GM19328 (cell line): ENCODE data around the gene UBB.

Experiments
- ATAC-seq: cut with Tn5 transposase; IDR thresholded peaks from one replicate; pipeline ENCODE4 v1.9.1; 2021; ENCODE audit warnings: mild to moderate bottlenecking, moderate library complexity; ENCODE audit not compliant: unreplicated experiment

The UBB gene

GRCh38 chr17:16380640-16381495, at the start of gene UBB:
UBB (plus strand) TSS chr17:16381091; CDS start chr17:16381908, 817 bp downstream.
- peak; percentile 95 for ATAC-seq

GRCh38 chr17:16338391-16338790, 42.5 kb upstream of the UBB start:
- no peak for ATAC-seq

DNA sequence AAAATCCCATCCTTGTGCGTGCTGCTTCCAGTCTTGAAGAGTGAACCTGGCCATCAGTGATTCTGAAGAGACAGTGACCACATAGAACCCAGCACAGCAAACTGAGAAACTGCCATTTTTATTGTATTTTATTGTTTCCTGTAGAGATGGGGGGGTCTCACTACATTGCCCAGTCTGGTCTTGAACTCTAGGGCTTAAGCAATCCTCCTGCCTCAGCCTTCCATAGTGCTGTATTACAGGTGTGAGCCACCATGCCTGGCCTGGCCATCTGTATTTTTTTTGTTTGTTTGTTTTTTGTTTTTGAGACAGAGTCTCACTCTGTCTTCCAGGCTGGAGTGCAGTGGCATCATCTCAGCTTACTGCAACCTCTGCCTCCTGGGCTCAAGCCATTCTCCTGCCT, 41.5 kb upstream of the UBB start:
- ATAC-seq: no peak

- no peak for ATAC-seq
Measured at GRCh38 chr17:16339959-16340358, 40.9 kb upstream of the UBB start.

GRCh38 chr17:16342979-16343378, 37.9 kb upstream of the UBB start:
- ATAC-seq: no peak

DNA sequence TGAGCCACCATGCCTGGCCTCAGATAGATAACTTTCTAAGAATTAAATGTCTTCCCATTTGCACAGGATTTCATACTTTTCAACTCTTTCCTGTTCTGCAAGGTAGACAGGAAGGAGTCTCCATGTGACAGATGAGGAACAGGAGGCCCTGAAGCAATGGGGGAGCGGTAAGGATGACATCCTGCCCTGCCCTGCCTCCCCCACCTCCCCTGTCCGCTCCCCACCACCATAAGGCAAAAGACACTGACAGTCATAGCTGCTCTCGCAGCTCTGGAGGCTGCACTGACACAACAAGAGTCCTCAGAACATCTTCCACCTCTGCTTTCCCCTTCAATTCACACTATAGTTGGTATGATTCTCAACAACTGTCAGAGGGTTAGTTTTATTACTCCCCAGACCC, 37.3 kb upstream of the UBB start:
- no peak for ATAC-seq

- no peak for ATAC-seq
Measured at GRCh38 chr17:16345565-16345964, 35.3 kb upstream of the UBB start.

DNA sequence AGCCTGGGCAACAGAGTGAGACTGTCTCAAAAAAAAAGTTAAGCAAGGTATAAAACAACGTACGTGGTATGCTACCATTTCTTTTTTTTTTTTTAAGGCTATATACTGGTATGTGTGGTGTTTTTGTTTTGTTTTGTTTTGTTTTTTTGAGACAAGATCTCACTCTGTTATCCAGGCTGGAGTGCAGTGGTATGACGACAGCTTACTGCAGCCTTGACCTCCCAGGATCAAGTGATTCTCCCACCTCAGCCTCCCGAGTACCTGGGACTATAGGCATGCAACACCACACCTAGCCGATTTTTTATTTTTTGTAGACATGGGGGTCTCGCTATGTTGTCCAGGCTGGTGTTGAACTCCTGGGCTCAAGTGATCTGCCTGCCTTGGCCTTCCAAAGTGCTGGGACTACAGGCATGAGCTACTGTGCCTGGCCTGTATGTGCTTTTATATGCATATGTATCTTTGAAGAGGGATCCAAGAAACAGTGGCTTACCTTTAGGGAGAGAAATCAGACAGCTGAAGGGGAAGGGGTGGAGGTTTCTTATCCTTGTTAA, 34.1 kb upstream of the UBB start:
- no peak for ATAC-seq

DNA sequence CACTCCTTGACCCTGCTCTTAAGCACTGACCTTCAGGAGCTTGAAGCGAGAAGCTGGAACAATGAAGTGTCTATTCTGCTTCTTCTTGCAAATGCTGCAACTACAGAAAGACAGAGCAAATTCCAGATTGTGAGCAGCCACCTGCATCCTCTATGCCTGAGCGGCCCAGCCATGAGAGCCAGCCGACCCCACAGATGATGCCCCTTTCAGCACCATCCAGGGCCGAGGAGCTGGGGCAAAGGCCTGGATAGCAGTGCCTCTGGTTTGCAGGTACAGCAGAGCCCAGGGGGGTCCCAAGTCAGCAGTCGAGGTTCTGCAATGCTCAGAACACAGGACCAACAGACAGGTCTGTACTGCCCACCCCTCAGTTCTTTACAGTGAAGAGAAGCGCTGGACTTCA, 32.3 kb upstream of the UBB start:
- no peak for ATAC-seq

DNA sequence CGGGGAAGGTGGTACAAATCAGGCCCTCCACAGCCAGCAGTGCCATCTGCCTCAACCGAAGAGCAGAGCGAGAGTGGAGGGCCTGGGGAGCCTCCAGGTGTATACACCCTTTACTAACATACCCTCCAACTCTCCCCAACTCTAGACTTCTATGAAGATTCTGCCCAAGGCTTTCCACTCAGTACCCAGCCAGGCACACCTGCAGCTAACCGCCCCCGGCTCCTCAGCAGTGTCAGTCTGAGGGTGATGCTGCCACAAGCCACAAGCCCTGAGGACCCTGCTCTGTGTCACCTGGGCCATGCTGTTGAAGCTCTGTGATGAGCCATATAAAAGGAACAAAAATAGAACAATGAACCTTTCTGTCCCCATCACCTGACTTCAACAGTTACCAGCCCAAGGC, 31.5 kb upstream of the UBB start:
- no peak for ATAC-seq

GRCh38 chr17:16351831-16352230, 29.1 kb upstream of the UBB start:
- ATAC-seq: no peak

GRCh38 chr17:16352303-16352666, 28.6 kb upstream of the UBB start:
- no peak for ATAC-seq

DNA sequence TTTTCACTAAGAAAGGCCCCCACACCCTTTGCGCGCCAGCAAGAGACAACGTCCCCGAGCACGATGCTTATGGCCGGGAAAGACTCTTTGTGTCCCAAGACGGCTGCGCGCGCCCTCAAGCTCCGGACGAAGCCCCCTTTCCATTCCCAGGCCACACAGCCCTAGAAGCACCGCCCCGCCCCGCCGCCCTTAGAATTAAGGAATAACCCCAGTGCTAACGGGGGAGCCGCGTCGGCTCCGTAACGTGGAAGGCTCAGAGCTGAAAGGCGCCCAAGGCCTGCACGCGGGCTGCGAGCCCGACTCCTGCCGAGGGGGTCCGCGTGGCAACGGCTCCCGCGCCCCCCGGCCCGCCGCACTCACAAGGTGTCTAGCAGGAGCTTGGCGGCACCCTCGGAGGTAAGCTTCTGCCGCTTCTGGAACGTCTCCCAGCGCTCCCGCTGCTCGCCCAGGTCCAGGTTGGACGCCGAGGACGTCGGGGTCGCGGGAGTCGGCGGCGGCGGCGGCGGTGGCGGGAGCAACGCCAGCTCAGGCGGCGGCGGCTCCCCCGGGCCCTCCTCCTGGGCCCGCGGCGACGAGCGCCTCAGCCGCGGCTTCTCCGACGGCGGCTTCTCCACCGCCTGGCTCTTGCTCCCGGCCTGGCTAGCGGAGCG, 28.1 kb upstream of the UBB start:
- ATAC-seq: peak; percentile 38

- ATAC-seq: peak; percentile 50
Measured at GRCh38 chr17:16353317-16354174, 27.3 kb upstream of the UBB start, which contains the start of gene CENPV. CENPV (minus strand) TSS chr17:16353469; CDS start chr17:16353436, 33 bp downstream.

GRCh38 chr17:16354585-16354984, 26.3 kb upstream of the UBB start:
- ATAC-seq: no peak

- ATAC-seq: no peak
Measured at GRCh38 chr17:16358394-16358793, 22.5 kb upstream of the UBB start.

DNA sequence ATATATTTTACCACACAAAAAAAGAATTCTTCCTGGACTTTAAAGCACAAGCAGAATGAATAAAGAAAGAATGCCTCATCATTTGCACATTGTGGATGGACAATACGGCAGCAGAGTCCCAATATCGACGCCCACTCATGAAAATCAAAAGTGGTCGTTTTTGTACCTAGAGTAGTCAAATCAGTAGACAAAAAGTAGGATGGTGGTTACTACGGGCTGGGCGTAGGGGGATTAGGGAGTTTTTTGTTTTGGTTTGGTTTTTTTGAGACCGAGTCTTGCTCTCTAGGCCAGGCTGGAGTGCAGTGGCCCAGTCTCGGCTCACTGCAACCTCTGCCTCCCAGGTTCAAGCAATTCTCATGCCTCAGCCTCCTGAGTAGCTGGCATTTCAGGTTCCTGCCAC, 19.0 kb upstream of the UBB start:
- no peak for ATAC-seq

DNA sequence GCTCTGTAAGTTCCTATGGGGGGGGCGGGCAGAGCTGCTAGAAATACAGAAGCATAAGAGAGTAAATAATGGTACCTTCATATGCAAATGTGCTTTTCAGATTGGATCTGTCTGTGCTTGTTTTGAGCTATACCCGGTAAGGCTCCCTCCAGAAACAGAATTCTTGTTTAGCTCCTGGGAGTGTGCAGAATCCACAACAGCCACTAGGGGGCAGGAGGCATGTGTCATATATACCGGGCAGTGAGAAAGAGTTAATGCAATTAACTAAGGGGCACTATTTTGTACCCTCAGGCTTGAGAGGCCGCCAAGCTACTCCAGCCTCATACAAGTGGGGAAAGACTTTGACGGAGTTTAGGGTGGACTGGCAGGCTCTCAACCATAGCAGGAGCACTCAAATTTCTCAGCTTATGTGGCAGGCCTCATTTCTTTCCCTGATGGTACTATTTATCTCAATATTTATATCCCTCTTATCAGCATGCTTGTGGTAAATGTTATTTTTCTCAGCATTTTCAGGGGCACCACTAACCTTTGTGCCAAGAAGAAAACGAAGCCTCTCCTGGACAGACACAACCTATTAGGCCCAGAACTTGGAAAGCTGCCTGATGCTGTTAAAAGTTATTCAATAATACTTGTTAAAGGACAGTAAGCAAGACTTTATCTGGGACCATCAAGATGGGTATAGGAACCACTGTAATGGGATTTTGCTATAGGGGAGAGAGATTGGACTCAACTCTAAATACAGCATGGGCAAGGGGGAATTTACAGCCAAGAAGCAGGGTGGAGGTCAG, 16.9 kb upstream of the UBB start:
- no peak for ATAC-seq

GRCh38 chr17:16364625-16365024, 16.3 kb upstream of the UBB start:
- ATAC-seq: no peak

- ATAC-seq: no peak
Measured at GRCh38 chr17:16371742-16372141, 9.1 kb upstream of the UBB start.
